WTC11 (cell line): Measurements from ENCODE around the gene ITPK1. TPM values are rescaled to one million over a fixed set of nuclear protein-coding genes. Genes with fewer than 3 reads are reported as not detected.

Source experiments
- ATAC-seq: fragments of 200-7000 bp; cut with Tn5 transposase; 2 replicates; pipeline ENCODE4 v1.10.0; 2021; ENCODE audit warnings: mild to moderate bottlenecking, moderate library complexity
- CTCF ChIA-PET: fragments of 300-600 bp; sonication (Branson Sonifier 250); formaldehyde crosslinking; loops from one replicate; lab custom pipeline; 2021; ENCODE audit warnings: antibody characterized with exemption; lab: Charles Lee
- POLR2A ChIA-PET: fragments of 350-600 bp; sonication (Branson Sonifier 250); formaldehyde crosslinking; loops from one replicate; lab custom pipeline; 2021; ENCODE audit warnings: antibody characterized with exemption; lab: Charles Lee
- DNase-seq: peaks from one replicate; pipeline ENCODE4 v3.0.0; 2021; ENCODE audit warnings: low spot score
- H3K27ac Mint-ChIP-seq: 2 replicates; pipeline ENCODE4 v1.8.0; 2021; ENCODE audit warnings: mixed read lengths
- H3K27me3 Mint-ChIP-seq: 2 replicates; pipeline ENCODE4 v1.8.0; 2021; ENCODE audit warnings: low read depth, mild to moderate bottlenecking, moderate library complexity, mixed read lengths
- H3K36me3 Mint-ChIP-seq: 2 replicates; pipeline ENCODE4 v1.8.0; 2021; ENCODE audit warnings: mixed read lengths
- H3K4me1 Mint-ChIP-seq: 2 replicates; pipeline ENCODE4 v1.8.0; 2022; ENCODE audit warnings: mixed read lengths
- H3K4me3 Mint-ChIP-seq: 2 replicates; pipeline ENCODE4 v1.8.0; 2021; ENCODE audit warnings: mild to moderate bottlenecking, moderate library complexity, mixed read lengths
- H3K9me3 Mint-ChIP-seq: 2 replicates; pipeline ENCODE4 v1.8.0; 2021; ENCODE audit warnings: mixed read lengths
- ATF6 ChIP-seq: sonication (generic); formaldehyde crosslinking; IDR thresholded peaks from 2 replicates; pipeline ENCODE4 v1.8.1; 2023; ENCODE audit warnings: mild to moderate bottlenecking, missing genetic modification reagents
- ELF4 ChIP-seq: sonication (generic); formaldehyde crosslinking; IDR thresholded peaks from 2 replicates; pipeline ENCODE4 v1.8.1; 2022; ENCODE audit warnings: low read depth, mild to moderate bottlenecking, moderate library complexity, missing genetic modification reagents
- ESRRA ChIP-seq: sonication (generic); formaldehyde crosslinking; IDR thresholded peaks from 2 replicates; pipeline ENCODE4 v1.8.1; 2022; ENCODE audit warnings: mild to moderate bottlenecking, missing genetic modification reagents, borderline replicate concordance
- ETV6 ChIP-seq: sonication (generic); formaldehyde crosslinking; IDR thresholded peaks from 2 replicates; pipeline ENCODE4 v1.8.1; 2022; ENCODE audit warnings: mild to moderate bottlenecking, missing genetic modification reagents
- FOXP1 ChIP-seq: sonication (generic); formaldehyde crosslinking; IDR thresholded peaks from 2 replicates; pipeline ENCODE4 v1.8.0; 2022; ENCODE audit warnings: missing genetic modification reagents, mild to moderate bottlenecking, moderate library complexity, borderline replicate concordance
- IRF2 ChIP-seq: sonication (generic); formaldehyde crosslinking; IDR thresholded peaks from 2 replicates; pipeline ENCODE4 v1.8.0; 2022; ENCODE audit warnings: low read depth, missing genetic modification reagents, borderline replicate concordance
- NFE2L1 ChIP-seq: sonication (generic); formaldehyde crosslinking; IDR thresholded peaks from 2 replicates; pipeline ENCODE4 v1.8.1; 2023; ENCODE audit warnings: missing genetic modification reagents
- RELA ChIP-seq: sonication (generic); formaldehyde crosslinking; IDR thresholded peaks from 2 replicates; pipeline ENCODE4 v1.8.1; 2022; ENCODE audit warnings: missing genetic modification reagents, mild to moderate bottlenecking, borderline replicate concordance
- SOX15 ChIP-seq: fragments of 250-450 bp; sonication (Bioruptor Pico); IDR thresholded peaks from 2 replicates; pipeline ENCODE4 v1.9.0; 2021; ENCODE audit warnings: mild to moderate bottlenecking
- TCF7 ChIP-seq: sonication (generic); formaldehyde crosslinking; IDR thresholded peaks from 2 replicates; pipeline ENCODE4 v1.8.0; 2022; ENCODE audit warnings: mild to moderate bottlenecking, low read depth, missing genetic modification reagents, moderate library complexity
- TP53 ChIP-seq: sonication (generic); formaldehyde crosslinking; IDR thresholded peaks from 2 replicates; pipeline ENCODE4 v1.8.1; 2023; ENCODE audit warnings: mild to moderate bottlenecking, missing genetic modification reagents
- USF2 ChIP-seq: sonication (generic); formaldehyde crosslinking; IDR thresholded peaks from 2 replicates; pipeline ENCODE4 v1.8.1; 2023; ENCODE audit warnings: mild to moderate bottlenecking, missing genetic modification reagents, moderate library complexity
- ZNF121 ChIP-seq: sonication (generic); formaldehyde crosslinking; IDR thresholded peaks from 2 replicates; pipeline ENCODE4 v1.8.0; 2023; ENCODE audit warnings: missing genetic modification reagents
- ZNF425 ChIP-seq: fragments of 250-450 bp; sonication (Bioruptor Pico); conservative IDR thresholded peaks from 2 replicates; pipeline ENCODE4 v1.9.0; 2021; ENCODE audit warnings: mild to moderate bottlenecking
- ZNF671 ChIP-seq: fragments of 250-450 bp; sonication (Bioruptor Pico); IDR thresholded peaks from 2 replicates; pipeline ENCODE4 v1.8.0; 2021; ENCODE audit warnings: mild to moderate bottlenecking
- total RNA-seq: library from RNA; stranded (reverse); gene quantifications from 3 replicates; pipeline ENCODE4 v1.2.3, GENCODE V29; 2021
- TF ChIP-seq, protein P1 (sequence below): sonication (generic); formaldehyde crosslinking; conservative IDR thresholded peaks from 2 replicates; pipeline ENCODE4 v1.8.1; 2022; ENCODE audit warnings: mild to moderate bottlenecking, missing genetic modification reagents
- TF ChIP-seq, protein P2 (sequence below): sonication (generic); formaldehyde crosslinking; IDR thresholded peaks from 2 replicates; pipeline ENCODE4 v1.8.0; 2022; ENCODE audit warnings: missing genetic modification reagents
- TF ChIP-seq, protein P3 (sequence below): sonication (generic); formaldehyde crosslinking; IDR thresholded peaks from 2 replicates; pipeline ENCODE4 v1.8.1; 2022; ENCODE audit warnings: low read depth, missing genetic modification reagents, borderline replicate concordance
- TF ChIP-seq, protein P4 (sequence below): sonication (generic); formaldehyde crosslinking; IDR thresholded peaks from 2 replicates; pipeline ENCODE4 v1.8.1; 2022; ENCODE audit warnings: mild to moderate bottlenecking, moderate library complexity, missing genetic modification reagents

Gene ITPK1
- total RNA-seq, 1 experiment from 2014 or later: 144 TPM

DNA sequence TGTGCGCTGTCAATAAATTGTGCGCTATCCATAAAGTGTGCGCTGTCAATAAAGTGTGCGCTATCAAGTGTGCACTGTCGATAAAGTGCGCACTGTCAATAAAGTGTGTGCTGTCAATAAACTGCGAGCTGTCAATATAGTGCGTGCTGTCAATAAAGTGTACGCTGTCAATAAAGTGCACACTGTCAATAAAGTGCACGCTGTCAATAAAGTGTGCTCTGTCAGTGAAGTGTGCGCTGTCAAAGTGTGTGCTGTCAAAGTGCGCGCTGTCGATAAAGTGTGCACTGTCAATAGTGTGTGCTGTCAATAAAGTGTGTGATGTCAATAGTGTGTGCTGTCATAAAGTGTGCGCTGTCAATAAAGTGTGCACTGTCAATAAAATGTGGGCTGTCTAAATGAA, 195.7 kb downstream of the ITPK1 start:
- H3K4me1 Mint-ChIP-seq: peaks cover 17% of the 10 kb centered on the region
- ATAC-seq (no peak), DNase-seq (no peak)
- H3K27ac Mint-ChIP-seq: no peak overlapping the region
- H3K4me3 Mint-ChIP-seq: no peak overlapping the region
- ChIA-PET POLR2A (no interaction called here), CTCF (no interaction called here)
- H3K27me3 Mint-ChIP-seq: peaks cover 88% of the 10 kb centered on the region
- TF ChIP-seq RELA (CRISPR knock-in tag) (no peak), NFE2L1 (no peak), TCF7 (CRISPR knock-in tag) (no peak), TP53 (CRISPR knock-in tag) (no peak), USF2 (CRISPR knock-in tag) (no peak), ZNF425 (CRISPR knock-in tag) (no peak), FOXP1 (CRISPR knock-in tag) (no peak), ESRRA (CRISPR knock-in tag) (no peak), IRF2 (no peak), ETV6 (no peak), ELF4 (CRISPR knock-in tag) (no peak), ZNF121 (no peak), ATF6 (CRISPR knock-in tag) (no peak), ZNF671 (CRISPR knock-in tag) (no peak), SOX15 (no peak)
- TF ChIP-seq, protein P1, sequence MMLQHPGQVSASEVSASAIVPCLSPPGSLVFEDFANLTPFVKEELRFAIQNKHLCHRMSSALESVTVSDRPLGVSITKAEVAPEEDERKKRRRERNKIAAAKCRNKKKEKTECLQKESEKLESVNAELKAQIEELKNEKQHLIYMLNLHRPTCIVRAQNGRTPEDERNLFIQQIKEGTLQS (CRISPR knock-in tag): no peak
- TF ChIP-seq, protein P2, sequence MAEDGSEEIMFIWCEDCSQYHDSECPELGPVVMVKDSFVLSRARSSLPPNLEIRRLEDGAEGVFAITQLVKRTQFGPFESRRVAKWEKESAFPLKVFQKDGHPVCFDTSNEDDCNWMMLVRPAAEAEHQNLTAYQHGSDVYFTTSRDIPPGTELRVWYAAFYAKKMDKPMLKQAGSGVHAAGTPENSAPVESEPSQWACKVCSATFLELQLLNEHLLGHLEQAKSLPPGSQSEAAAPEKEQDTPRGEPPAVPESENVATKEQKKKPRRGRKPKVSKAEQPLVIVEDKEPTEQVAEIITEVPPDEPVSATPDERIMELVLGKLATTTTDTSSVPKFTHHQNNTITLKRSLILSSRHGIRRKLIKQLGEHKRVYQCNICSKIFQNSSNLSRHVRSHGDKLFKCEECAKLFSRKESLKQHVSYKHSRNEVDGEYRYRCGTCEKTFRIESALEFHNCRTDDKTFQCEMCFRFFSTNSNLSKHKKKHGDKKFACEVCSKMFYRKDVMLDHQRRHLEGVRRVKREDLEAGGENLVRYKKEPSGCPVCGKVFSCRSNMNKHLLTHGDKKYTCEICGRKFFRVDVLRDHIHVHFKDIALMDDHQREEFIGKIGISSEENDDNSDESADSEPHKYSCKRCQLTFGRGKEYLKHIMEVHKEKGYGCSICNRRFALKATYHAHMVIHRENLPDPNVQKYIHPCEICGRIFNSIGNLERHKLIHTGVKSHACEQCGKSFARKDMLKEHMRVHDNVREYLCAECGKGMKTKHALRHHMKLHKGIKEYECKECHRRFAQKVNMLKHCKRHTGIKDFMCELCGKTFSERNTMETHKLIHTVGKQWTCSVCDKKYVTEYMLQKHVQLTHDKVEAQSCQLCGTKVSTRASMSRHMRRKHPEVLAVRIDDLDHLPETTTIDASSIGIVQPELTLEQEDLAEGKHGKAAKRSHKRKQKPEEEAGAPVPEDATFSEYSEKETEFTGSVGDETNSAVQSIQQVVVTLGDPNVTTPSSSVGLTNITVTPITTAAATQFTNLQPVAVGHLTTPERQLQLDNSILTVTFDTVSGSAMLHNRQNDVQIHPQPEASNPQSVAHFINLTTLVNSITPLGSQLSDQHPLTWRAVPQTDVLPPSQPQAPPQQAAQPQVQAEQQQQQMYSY (CRISPR knock-in tag): no peak
- TF ChIP-seq, protein P3, sequence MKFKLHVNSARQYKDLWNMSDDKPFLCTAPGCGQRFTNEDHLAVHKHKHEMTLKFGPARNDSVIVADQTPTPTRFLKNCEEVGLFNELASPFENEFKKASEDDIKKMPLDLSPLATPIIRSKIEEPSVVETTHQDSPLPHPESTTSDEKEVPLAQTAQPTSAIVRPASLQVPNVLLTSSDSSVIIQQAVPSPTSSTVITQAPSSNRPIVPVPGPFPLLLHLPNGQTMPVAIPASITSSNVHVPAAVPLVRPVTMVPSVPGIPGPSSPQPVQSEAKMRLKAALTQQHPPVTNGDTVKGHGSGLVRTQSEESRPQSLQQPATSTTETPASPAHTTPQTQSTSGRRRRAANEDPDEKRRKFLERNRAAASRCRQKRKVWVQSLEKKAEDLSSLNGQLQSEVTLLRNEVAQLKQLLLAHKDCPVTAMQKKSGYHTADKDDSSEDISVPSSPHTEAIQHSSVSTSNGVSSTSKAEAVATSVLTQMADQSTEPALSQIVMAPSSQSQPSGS: no peak
- TF ChIP-seq, protein P4, sequence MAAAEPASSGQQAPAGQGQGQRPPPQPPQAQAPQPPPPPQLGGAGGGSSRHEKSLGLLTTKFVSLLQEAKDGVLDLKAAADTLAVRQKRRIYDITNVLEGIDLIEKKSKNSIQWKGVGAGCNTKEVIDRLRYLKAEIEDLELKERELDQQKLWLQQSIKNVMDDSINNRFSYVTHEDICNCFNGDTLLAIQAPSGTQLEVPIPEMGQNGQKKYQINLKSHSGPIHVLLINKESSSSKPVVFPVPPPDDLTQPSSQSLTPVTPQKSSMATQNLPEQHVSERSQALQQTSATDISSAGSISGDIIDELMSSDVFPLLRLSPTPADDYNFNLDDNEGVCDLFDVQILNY (CRISPR knock-in tag): no peak
- H3K9me3 Mint-ChIP-seq: no peaks in the 10 kb centered on the region
- H3K36me3 Mint-ChIP-seq: no peaks in the 10 kb centered on the region
